Kidney capillary endothelial cell (primary cell): Measurements from ENCODE around the gene IGF2R.
A peak's percentile ranks its signal among the peaks of the same experiment; 100 is the strongest.
"Not testable (repeated sequence)": the region's sequence is repeated elsewhere in the genome, so short reads cannot be mapped to it uniquely, and the experiment has no call there.

Experiments used
- DNase-seq: peaks from one replicate; pipeline ENCODE4 v3.0.0-alpha.2; 2018; ENCODE audit warnings: low spot score

The IGF2R gene

DNA sequence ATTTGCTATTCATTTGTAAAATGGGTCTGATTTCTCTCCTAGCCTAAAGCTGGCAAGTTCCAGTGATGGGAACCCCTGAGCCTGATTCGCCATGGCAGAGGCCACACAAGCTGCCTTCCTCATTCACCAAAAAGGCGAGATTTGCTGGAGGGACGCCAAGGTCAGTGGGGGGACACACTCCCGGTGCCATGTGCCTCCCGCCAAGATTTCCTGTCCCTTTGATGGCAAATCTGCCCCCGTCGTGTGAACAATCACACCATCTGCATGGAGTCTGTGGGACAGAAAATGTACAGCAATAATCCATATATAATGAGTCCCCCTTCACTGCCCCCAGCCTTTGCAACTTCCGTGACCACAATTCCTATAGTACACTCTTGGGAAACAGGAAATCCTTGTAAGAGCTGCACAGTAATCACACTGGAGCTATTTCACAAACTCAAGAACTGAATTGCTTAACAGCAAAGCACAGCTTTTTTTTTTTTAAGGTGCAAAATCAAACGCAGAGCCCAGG is 15.7 kb upstream of the IGF2R start:
- DNase-seq = peak; percentile 22

DNA sequence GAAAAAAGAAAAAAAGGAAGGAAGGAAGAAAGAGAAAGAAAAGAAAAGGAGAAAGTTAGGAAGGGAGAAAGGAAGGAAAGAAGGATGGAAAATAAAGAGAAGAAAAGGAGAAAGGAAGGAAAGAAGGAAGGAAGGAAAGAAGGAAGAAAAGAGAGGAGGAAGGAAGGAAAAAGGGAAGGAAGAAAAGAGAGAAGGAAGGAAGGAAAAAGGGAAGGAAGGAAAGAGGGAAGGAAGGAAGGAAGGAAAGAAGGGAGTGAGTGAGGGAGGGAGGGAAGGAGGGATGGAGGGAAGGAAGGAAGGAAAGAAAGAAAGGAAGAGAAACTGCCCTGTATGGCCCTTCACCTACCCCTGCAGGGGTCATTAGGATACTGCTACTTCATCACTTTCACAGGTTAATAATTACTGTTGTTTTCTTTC is 12.9 kb upstream of the IGF2R start:
- DNase-seq = no peak

DNA sequence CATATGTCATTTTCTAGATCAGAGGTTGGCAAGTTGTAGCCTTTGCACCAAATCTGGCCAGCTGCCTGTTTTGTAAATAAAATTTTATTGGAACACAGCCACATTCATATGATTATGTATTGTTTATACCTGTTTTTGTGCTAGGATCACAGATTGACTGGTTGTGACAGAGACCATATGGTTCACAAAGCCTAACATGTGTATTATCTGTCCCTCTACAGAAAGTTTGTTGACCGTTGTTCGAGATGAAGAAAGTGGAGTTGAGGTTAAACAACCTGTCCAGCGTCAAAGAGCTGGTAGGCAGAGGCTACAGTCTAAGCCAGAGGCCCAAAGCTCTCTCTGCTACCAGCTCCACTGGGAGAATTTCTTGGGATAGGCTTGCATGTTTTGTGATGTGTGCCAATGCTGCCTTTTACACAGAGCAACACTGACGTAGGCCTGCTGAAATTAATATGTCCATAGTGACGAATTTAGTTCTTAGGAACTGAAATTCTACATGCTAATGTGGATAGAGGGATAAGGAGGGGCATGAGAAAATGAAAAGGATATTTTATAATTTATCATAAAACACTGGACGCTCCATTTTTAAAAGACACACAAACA is 11.7 kb upstream of the IGF2R start:
- DNase-seq = no peak

DNA sequence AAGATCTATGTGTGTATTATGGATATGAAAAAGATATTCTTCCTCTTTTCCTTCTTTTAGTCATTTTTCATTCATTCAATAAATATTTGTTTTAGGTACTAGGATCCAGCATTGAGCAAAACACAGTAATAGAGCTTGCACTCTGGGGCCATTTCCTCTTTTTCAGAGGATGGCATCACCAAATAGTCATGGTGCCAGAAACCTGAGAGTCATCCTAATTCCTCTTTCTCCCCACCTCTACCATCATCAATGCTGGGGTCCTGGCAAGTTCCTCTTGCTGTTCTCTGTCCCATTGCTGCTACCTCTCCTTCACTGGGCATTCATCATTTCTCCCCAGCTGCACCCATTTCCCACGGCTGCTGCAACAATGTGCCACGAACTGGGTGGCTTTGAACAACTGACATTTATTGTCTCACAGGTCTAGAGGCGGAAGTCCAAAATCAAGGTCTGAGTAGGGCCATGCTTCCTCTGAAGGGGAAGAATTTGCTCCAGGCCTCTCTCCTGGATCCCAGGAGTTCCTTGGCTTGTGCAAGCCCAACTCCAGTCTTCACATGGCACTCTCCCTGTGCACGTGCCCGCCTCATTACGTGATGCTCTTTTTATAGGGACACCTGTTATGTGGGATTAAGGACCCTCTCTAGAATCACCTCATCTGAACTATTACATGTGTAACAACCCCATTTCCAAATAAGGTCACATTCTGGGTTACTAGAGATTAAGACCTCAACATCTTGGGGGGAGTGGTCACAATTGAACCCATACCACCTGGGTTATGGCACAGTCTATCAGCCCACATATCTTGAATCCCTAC is 9.5 kb upstream of the IGF2R start:
- DNase-seq = no peak

DNA sequence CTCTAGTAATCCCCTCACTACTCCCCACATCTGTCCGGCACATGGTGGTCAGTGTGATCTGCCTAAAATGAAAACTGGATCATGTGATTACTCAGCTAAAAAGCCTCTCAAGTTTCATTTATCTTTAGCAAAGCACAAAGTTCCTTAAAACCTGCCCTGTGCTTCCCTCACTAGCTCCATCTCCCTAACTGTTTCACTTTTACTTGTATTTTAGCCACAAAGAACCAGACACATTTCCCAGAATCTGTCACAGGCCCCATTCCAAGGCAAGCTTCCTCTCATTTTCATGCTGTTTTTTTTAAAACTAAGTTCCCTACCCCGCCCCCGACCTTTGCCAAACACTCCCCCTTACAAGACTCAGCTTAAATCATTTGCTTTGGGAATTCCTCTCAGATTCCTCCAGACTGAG is 8.9 kb upstream of the IGF2R start:
- DNase-seq = no peak

DNA sequence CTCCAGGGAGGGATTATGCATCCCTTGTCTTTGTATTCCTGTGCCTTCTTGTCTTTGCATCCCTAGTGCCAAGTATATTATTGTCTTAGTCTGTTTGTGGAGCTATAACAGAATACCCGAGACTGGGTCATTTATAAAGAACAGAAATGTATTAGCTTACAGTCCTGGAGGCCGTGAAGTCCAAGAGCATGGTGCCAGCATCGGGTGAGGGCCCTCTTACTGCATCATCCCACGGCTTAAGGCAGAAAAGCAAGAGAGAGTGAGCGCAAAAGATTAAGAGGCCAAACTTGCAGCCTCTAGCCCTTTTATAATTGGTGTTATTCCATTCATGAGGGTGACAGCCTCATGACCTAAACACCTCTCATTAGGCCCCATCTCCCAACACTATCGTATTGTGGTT is 8.4 kb upstream of the IGF2R start:
- no peak for DNase-seq

DNA sequence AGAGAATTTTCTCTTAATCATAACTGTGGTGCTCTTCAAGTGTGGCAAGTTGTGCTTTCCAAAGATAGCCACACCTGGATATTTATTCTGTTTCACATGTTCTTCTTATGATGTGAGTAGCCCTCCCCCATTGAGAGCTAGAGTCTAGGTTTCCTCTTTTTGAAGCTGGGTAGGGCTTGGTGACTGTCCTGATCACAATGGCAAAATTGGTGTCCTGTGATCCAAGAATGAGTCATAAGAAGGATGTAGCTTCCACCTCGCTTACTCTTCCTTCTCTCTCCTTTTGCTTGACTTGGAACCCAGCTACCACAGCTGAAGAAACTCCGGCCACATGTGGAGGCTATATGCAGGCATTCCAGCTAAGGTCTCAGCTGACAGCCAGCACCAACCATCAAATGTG is 7.4 kb upstream of the IGF2R start:
- DNase-seq = peak; percentile 17

DNA sequence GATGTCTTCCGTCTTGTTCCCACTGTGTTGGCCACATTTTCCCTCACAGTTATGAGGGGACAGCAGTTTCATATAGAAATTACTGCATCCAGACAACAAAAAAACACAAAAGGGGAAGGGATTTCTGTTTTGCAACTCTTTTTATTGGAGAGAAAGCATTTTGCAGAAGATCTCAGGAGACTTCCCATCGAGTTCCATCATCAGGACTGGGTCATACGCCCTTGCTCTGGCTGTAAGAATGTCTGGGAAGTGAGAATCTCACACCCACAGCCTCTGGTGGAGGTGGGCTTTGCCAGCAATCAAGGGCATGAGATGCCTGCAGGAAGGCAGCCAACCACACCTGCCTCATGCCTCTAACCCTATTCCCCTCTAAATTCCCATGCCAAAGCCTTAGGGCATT is 5.8 kb upstream of the IGF2R start:
- no peak for DNase-seq

DNA sequence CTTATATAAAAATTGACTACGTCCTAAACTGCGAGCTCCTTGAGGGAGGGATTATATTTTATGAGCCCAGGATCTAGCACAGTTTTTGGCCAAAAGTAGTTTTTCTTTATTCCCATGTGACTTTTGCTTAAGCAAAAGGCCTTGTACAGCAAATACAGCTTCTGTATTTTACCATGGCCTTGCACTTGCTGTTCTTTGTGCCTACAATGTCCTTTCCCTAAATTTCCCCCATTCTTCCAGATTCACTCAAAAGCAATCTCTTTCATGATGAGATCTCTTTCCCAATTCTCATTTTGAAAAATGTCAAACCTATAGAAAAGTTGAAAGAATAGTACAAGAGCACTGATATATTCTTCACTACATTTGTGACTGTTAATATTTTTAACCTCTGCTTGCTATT is 4.8 kb upstream of the IGF2R start:
- DNase-seq = no peak

DNA sequence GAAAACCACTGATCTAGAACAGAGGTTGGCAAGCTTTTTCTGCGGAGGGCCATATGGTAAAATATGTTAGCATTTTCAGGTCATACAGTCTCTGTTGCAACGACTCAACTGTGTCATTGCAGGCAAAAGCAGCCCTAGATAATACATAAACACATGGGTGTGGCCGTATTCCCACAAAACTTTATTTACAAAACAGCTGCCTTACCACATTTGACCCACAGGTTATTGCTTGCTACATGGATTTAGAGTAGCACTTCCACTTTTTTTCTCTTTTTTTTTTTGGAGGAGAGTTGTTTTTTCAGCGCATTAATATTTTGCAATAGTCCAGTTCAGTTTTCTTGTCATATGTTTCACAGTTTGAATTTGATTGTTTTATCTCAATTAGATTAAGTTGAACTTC is 2.5 kb upstream of the IGF2R start:
- no peak for DNase-seq

DNA sequence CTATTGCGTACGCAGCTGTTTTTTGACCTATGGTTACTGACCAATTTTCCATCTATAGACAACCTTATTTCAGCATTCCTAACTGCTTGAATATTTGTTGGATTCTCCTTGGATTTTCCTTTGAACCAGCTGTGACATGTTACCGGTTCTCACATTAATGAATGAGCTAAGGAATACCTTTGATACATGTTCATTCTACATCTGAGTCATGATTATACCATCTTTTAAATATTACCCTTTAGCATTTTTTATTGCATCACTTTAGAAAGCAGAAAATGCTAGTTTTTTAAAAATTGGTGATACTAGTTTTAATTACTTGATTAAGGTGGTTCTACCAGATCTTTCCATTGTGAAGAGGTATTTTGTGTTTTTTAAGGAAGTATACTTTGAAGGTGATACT is 1.9 kb upstream of the IGF2R start:
- DNase-seq = no peak

DNA sequence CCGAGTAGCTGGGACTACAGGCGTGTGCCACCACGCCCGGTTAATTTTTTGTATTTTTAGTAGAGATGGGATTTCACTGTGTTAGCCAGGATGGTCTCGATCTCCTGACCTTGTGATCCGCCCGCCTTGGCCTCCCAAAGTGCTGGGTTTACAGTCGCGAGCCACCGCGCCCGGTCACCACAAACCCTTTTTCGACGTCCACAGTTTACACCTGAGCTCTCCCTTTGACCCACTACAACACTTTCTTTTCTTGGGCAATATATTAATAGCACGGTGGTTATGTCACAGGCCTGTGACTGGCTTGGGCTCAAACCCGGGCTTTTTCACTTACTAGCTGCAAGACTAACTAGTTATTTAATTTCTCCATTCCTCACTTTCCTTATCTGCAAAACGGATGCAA is 1.3 kb upstream of the IGF2R start:
- DNase-seq = not testable (repeated sequence)

DNA sequence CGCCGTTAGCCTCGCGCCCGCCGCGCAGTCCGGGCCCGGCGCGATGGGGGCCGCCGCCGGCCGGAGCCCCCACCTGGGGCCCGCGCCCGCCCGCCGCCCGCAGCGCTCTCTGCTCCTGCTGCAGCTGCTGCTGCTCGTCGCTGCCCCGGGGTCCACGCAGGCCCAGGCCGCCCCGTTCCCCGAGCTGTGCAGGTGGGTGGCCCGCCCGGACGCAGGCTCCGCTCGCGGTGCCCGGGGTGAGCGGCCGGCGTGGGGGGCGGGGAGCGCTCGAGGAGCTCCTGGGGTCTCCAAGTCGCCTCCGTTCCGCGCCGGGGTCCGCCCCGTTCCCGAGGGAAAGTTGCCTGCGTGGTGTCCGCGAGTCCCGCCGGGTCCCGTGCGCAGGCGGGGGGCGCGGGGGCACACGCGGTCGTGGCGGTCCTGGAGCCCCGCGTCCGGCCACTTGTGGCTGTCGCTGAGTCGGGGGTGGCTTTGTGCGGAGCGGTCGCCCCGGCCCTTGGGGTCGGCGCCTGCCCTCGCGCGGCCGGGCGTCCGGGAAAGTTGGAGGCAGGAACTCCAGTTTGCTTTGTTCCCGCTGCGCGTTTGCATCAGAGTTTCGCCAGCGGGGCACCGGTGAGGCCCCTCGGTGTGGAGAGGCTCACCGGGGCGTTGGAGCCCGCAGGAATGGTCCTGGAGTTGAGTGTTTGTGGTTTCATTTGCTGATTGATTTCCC is 476 bp downstream of the IGF2R start:
- no peak for DNase-seq

DNA sequence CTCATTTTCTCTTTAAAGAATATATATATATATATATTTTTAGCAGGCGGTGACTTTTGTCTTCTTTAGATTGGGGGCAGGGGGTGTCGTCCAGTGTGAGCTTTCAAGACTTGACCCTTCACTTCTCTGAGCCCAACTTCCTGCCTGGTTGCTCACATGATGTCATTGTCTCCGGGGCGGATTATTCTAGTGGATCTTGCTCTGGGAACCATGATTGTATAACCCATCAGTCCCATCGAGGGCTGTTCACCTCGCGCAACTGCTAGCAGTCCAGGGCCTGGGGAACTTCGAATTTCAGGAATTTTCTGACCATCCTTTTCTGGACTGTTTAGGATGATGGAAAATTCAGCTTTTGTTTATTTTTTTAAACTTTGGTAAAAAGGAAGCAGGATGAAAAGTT is 1.0 kb downstream of the IGF2R start:
- peak; percentile 72 for DNase-seq

DNA sequence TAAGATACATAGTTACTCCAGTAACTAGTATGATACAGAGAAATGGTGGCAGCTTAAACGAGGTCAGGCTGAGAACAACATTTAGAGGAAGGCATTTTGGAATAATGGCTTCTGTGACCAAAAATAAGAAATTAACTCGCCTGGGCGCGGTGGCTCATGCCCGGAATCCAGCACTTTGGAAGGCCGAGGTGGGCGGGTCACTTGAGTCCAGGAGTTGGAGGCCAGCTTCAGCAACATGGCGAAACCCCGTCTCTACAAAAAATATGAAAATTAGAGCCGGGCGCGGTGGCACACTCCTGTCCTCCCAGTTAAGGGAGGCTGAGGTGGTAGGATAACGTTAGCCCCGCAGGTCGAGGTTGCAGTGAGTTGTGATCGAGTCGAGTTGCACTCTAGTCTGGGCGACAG is 1.8 kb downstream of the IGF2R start:
- no peak for DNase-seq

DNA sequence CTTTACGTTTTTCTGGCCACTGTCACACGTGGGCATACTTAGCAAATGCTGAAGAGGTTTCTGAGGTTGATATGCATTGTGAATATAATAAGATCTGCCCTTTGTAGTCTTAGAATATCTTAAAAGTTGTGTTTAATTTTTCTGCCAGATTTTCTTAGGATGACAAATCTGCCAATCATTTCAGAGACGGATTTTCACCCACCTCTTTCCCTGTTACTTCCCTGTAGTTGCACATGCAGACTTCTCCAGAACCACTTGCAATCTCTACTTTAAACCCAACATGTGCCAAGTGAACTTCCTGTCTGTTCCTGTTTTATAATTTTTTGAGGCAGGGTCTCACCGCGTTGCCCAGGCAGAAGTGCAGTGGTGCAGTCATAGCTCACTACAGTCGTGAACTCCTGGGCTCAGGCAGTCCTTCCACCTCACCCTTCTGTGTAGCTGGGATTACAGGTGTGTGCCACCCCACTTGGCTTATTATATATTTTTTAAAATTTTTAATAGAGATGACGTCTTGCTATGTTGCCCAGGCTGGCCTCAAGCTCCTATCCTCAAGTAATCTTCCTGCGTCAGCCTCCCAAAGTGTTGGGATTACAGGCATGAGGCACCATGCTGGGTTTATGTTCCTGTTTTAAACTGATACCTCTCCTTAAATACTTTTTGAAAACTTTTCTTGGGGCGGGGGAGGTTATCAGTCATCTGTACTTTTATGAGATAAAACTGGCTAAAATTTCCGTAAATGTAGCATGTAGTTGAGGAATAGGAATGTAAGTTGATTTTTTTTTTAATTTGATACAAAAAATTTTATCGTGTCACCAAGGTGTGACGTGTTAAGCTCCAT is 2.7 kb downstream of the IGF2R start:
- DNase-seq = no peak

DNA sequence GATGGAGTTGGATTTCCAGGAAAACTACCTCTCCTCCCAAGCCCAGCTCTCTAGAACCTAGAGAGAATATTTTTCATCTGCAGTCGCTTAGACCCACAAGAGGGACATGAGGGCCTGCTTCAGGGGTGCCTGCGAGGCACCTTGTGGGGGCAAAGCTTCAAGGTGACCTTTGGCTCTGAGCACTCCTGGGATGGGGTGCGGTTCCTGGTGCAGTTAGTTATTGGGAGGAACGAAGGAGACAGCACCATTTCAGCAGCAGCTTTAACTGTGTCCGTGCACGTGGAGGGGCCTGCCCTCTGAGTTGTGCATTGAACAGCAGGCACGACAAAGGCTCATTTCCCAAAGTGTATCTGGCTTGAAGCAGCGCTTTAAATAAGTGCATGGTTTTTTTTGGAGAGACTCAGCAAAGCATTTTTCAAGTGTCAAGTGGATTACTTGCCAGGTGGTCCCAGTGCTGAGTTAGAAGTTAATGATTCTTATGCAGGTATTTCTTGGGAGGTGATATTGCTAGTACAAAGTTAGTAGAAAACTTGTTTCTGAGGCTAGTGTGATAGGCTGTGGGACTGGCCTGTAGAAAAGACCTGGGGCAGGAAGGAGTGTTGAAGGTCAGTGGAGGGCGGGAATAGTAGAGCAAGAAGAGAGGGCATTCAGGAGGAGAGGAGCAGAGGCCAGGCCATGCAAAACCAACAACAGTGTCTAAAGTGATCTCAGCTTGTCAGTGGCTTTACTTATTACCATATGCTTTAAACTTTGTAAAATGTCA is 3.8 kb downstream of the IGF2R start:
- no peak for DNase-seq

DNA sequence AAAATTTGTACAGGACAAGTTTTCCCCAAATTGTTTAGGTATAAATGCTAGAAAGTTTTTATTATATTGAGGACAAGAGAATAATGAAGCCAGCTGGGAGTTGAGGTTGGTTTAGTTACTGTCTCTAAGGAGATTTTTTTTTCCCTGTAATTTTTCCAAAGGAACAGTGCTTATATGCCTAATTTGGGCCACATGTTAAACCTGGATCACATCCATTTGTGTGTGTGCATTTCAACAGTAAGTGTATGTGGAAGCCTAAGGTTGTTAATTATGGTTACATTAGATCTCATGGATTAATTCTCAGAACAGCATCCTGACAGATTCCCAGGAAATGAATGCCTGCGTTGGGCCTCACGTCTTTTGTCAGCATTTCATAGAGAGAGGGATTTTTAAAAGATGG is 4.5 kb downstream of the IGF2R start:
- no peak for DNase-seq

DNA sequence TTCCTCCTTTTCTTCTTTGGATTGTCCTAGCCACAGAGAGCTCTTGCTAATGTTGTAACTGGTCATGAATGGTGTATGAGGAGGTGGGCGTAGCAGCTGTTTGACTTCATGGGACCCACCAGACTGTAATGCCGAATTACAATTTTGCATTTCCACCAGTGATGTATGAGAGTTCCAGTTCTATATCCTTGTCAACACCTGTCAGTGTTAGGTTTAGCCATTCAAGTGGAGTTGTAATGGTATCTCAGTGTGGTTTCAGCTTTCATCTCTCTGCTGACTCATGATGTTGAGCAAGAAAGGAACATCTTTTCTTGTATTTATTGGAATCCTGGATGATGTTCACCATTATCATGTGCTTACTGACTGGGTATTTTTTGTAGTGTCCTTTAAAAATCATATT is 5.1 kb downstream of the IGF2R start:
- DNase-seq = no peak

DNA sequence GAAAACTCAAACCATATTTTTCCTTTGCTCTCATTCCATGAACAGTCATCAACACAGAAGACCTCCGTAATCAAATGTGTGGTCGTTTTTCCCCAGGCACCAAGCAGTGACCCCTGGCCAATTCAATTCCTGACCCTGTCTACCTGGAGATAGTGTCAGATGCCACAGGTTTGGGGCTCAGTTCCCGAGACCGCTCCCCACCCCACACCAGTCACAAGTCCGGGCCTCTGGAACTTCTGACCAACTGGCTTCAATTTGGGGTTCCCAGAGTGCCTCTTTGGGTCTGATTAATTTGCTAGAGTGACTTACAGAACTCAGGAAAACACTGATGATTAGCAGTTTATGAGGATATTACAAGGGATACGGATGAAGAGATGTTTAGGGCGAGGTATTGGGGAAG is 6.0 kb downstream of the IGF2R start:
- DNase-seq = no peak

DNA sequence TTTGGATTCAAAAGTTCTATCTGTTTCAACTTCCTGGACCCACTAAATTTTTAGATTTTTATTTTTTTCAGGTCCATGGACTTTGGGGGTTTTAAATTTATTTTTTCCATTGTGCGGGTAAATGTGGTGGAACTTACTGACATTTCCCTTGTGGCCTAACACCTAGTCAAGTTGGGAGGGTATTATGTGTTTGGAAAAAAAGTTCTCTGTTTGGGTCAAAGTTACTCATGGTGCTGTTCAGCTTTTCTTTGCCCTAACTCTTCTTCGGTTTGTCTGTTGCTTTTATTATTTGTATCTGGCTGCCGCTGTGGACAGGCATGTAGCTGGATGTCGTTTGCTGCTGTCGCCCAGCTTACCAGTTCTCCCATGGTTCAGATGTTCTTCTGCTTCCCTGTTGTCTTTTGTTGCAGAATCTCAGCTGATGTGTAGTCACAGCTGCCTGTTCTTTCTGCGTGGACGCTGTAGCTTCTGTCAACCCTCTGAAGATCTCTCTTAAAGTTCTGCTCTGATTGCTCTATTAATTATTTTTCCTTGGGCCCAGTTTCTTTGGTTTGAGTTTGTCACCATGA is 7.9 kb downstream of the IGF2R start:
- no peak for DNase-seq
